Pancreas (tissue), 10 donors: ENCODE results near the gene LYST. TPM values are rescaled to one million over a fixed set of nuclear protein-coding genes. Genes with fewer than 3 reads are reported as not detected.
"Not testable (repeated sequence)": the region's sequence is repeated elsewhere in the genome, so short reads cannot be mapped to it uniquely, and the experiment has no call there.

Source experiments
- ATAC-seq, 4 donors: fragments of 200-7000 bp; cut with Tn5 transposase; one replicate each; pipeline versions ENCODE4 v1.8.0 to v1.9.1; 2020; ENCODE audit warnings: mild to moderate bottlenecking in 4 of 4, moderate library complexity in 4 of 4
- DNase-seq, 6 donors: peaks; one replicate each; pipeline ENCODE4 v3.0.0-alpha.2; 2020
- FAIRE-seq: peaks from 2 replicates; lab custom pipeline; 2012; peaks lifted over from hg19 to GRCh38; lab: Jason Lieb, UNC
- H3K27ac ChIP-seq, 4 donors: fragments of 200-600 bp; sonication (generic); 1 replicate in 3 of 4; 2 replicates in 1 of 4; pipeline versions ENCODE4 v1.5.0 to v1.8.0; 2020
- H3K27me3 ChIP-seq, 4 donors: fragments of 200-600 bp; one replicate each; pipeline ENCODE4 v1.8.0; 2021
- H3K36me3 ChIP-seq, 3 donors: fragments of 200-600 bp; sonication (generic) in 1 of 3; one replicate each; pipeline versions ENCODE4 v1.5.0 to v1.8.0; 2020 to 2021
- H3K4me1 ChIP-seq, 3 donors: fragments of 200-600 bp; one replicate each; pipeline ENCODE4 v1.8.0; 2021
- H3K4me3 ChIP-seq, 4 donors: fragments of 200-600 bp; sonication (generic) in 2 of 4; one replicate each; pipeline versions ENCODE4 v1.5.0 to v1.8.0; 2020 to 2021
- H3K9me3 ChIP-seq, 4 donors: fragments of 200-600 bp; one replicate each; pipeline ENCODE4 v1.8.0; 2021
- CTCF ChIP-seq, 4 donors: fragments of 200-600 bp; sonication (generic) in 3 of 4; IDR thresholded peaks; one replicate each; pipeline versions ENCODE4 v1.5.0 to v1.8.0; 2021; ENCODE audit warnings: antibody characterized with exemption in 4 of 4
- WGBS, 2 donors: extraction: QIAGEN DNeasy Blood & Tissue Kit; methylation state at CpG; one replicate each; pipeline ENCODE4 v1.1.7; 2013; 5-methylcytosine and 5-hydroxymethylcytosine counted together
- intact Hi-C, 3 donors: fragments of 100-400 bp; cut with DNase I; formaldehyde crosslinking; loops; one replicate each; pipeline versions ENCODE4 v1.11.1 to v1.14.2; 2022
- polyA plus RNA-seq, 2 donors: library from polyadenylated mRNA; stranded (reverse); fragments of 200-250 nt; gene quantifications; one replicate each; pipeline ENCODE4 v1.2.3, GENCODE V29; 2013
- total RNA-seq, 6 donors: library from RNA; stranded (reverse); fragmentation: NEBNext Ultra II Directional in 4 of 6; extraction: Animal tissue kit (Norgen Biotek cat#: 25700) in 4 of 6; gene quantifications; one replicate each; pipeline versions ENCODE4 v1.2.1 to v1.2.4, GENCODE V29; 2021 to 2023
- donor health status: healthy with polysubstance abuse.
- donor health status: DM: no; HTN: no; CAD: no; lungs with moderate emphysema.
- donor health status: DM: no; HTN: no; CAD: no.
- donor health status: control.
- donor health status: control.
- donor health status: Bipolar disorder and iron deficiency.
- donor health status: DM: yes; HTN: yes; CAD: no.
- donor health status: DM: no; HTN: no; CAD: no.
- donor health status: DM: no; HTN: no; CAD: no.
- donor health status: DM: yes; HTN: yes; CAD: no.

Gene LYST
- total RNA-seq (10 to 100 TPM in 3 of 6 donors, 1 to 10 TPM in 3; 8.1 to 13.7 (median 9.7) TPM), polyA plus RNA-seq (1 to 10 TPM; 4.3 to 5.2 TPM)

GRCh38 chr1:235866205-235866912, at the start of gene LYST:
LYST (minus strand) TSS chr1:235866906; CDS start chr1:235830417, 36,489 bp downstream.
- WGBS, 2 donors, result 0% methylated on average over 67 to 71 of the region's 71 CpGs

GRCh38 chr1:235915489-235915888, 48.8 kb upstream of the LYST start:
- ATAC-seq, intact Hi-C loops, DNase-seq, H3K9me3 ChIP-seq, H3K36me3 ChIP-seq, H3K4me1 ChIP-seq, H3K27ac ChIP-seq, H3K27me3 ChIP-seq, H3K4me3 ChIP-seq, FAIRE-seq: not testable (repeated sequence)
- WGBS, 2 donors, result 93 to 97% methylated on average over 4 of the region's 4 CpGs

More at GRCh38 chr1:235866205-235866912, at the start of gene LYST:
- peaks cover 0 to 13% (median 4%) of the 10 kb centered on the region in 3 donors for H3K4me1 ChIP-seq
- no peaks in the 10 kb centered on the region for H3K9me3 ChIP-seq
- peak within 1 kb of the TSS; percentile 96 to 97 (median 96) for H3K27ac ChIP-seq
- FAIRE-seq (no peak), ATAC-seq (peak; percentile 61 to 72 (median 69)), DNase-seq (peak in 3 of 6 donors; percentile 45 to 55 (median 53))
- no peak for TF ChIP-seq CTCF (IDR thresholded peaks at IDR 0.05)
- no peaks in the 10 kb centered on the region for H3K36me3 ChIP-seq
- H3K4me3 ChIP-seq, result peak within 1 kb of the TSS; percentile 70 to 97 (median 95)
- intact Hi-C loops, result no loop called here
- no peaks in the 10 kb centered on the region for H3K27me3 ChIP-seq

- TF ChIP-seq CTCF (IDR thresholded peaks at IDR 0.05), result no peak
- FAIRE-seq, result no peak
- Histone ChIP-seq H3K27ac (no peak overlapping the region), H3K36me3 (no peaks in the 10 kb centered on the region), H3K4me1 (no peaks in the 10 kb centered on the region), H3K27me3 (no peaks in the 10 kb centered on the region), H3K4me3 (no peak overlapping the region), H3K9me3 (no peaks in the 10 kb centered on the region)
- no peak for DNase-seq
- intact Hi-C loops, result no loop called here
- no peak for ATAC-seq
- WGBS, 2 donors, result 92 to 93% methylated on average over 1 of the region's 1 CpG
Observed at GRCh38 chr1:235913311-235913710, 46.6 kb upstream of the LYST start.

- H3K27me3 ChIP-seq, result no peaks in the 10 kb centered on the region
- no peak for TF ChIP-seq CTCF (IDR thresholded peaks at IDR 0.05)
- DNase-seq, result no peak
- 73 to 87% methylated on average over 6 of the region's 6 CpGs for WGBS, 2 donors
- H3K4me3 ChIP-seq, result no peak overlapping the region
- FAIRE-seq, result no peak
- no peaks in the 10 kb centered on the region for H3K36me3 ChIP-seq
- no peaks in the 10 kb centered on the region for H3K4me1 ChIP-seq
- ATAC-seq, result no peak
- H3K9me3 ChIP-seq, result no peaks in the 10 kb centered on the region
- intact Hi-C loops, result no loop called here
- no peak overlapping the region for H3K27ac ChIP-seq
Observed at GRCh38 chr1:235911876-235912275, 45.2 kb upstream of the LYST start.

GRCh38 chr1:235911300-235911662, 44.6 kb upstream of the LYST start:
- intact Hi-C loops, result no loop called here
- 53 to 61% methylated on average over 5 of the region's 5 CpGs for WGBS, 2 donors

More at GRCh38 chr1:235911300-235911662, 44.6 kb upstream of the LYST start:
- ATAC-seq (no peak), FAIRE-seq (no peak), DNase-seq (no peak)
- H3K4me1 ChIP-seq, result no peaks in the 10 kb centered on the region
- no peaks in the 10 kb centered on the region for H3K27me3 ChIP-seq
- no peaks in the 10 kb centered on the region for H3K36me3 ChIP-seq
- no peak overlapping the region for H3K27ac ChIP-seq
- TF ChIP-seq CTCF (IDR thresholded peaks at IDR 0.05), result no peak
- no peaks in the 10 kb centered on the region for H3K9me3 ChIP-seq
- no peak overlapping the region for H3K4me3 ChIP-seq
